Measurements from ENCODE around the gene ELFN2. TPM values are rescaled to one million over a fixed set of nuclear protein-coding genes. Genes with fewer than 3 reads are reported as not detected.

ELFN2 gene
- total and polyA plus RNA-seq, 4 donors, result 5.1 to 60.2 (median 34.6) TPM

DNA sequence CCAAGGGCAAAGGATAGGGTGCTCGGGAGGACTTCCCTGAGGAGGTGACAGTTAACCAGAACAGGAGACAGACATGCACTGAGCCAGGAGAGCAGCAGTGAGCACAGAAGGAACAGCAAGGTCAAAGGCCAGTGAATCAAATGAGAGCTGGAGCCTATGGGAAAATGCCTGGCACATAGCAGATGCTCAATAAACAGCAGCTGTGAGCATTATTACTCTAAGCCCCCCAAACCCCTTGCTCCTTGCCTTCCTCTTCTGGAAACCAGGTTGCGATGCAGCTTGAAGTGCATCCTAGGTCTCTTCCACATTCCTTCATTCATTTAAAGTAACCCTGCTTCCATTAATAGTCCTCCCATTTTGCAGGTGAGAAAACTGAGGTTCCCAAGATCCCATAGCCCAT, 13.0 kb downstream of the ELFN2 start:
- WGBS (ENCODE audit: insufficient coverage), result 100% methylated on average over 2 of the region's 2 CpGs
- H3K27me3 ChIP-seq (ENCODE audit: control insufficient read depth, insufficient read depth, low read length), result peaks cover under 1% of the 10 kb centered on the region
- H3K4me3 ChIP-seq (ENCODE audit: low read depth, low read length), result no peak overlapping the region
- H3K36me3 ChIP-seq (ENCODE audit: control insufficient read depth, insufficient read depth, low read length), result peaks cover 50% of the 10 kb centered on the region
- no peaks in the 10 kb centered on the region for H3K9me3 ChIP-seq (ENCODE audit: control insufficient read depth, insufficient read depth, low read length)
- no peak for DNase-seq (ENCODE audit: low read depth in 4 of 6, low spot score in 6 of 6)
- peaks cover 91% of the 10 kb centered on the region for H3K4me1 ChIP-seq (ENCODE audit: control insufficient read depth, insufficient read depth, low read length)
- H3K27ac ChIP-seq (ENCODE audit: low read depth, low read length), result peak overlapping the region; percentile 15

GRCh38 chr22:37413546-37413945, 13.7 kb downstream of the ELFN2 start:
- Histone ChIP-seq H3K36me3 (ENCODE audit: control insufficient read depth, insufficient read depth, low read length) (peaks cover 54% of the 10 kb centered on the region), H3K27ac (ENCODE audit: low read depth, low read length) (no peak overlapping the region), H3K4me1 (ENCODE audit: control insufficient read depth, insufficient read depth, low read length) (peaks cover 89% of the 10 kb centered on the region), H3K4me3 (ENCODE audit: low read depth, low read length) (no peak overlapping the region), H3K9me3 (ENCODE audit: control insufficient read depth, insufficient read depth, low read length) (no peaks in the 10 kb centered on the region), H3K27me3 (ENCODE audit: control insufficient read depth, insufficient read depth, low read length) (no peaks in the 10 kb centered on the region)
- 90% methylated on average over 4 of the region's 4 CpGs for WGBS (ENCODE audit: insufficient coverage)
- no peak for DNase-seq (ENCODE audit: low read depth in 4 of 6, low spot score in 6 of 6)

GRCh38 chr22:37412495-37413250, 14.6 kb downstream of the ELFN2 start:
- no peaks in the 10 kb centered on the region for H3K9me3 ChIP-seq (ENCODE audit: control insufficient read depth, insufficient read depth, low read length)
- H3K36me3 ChIP-seq (ENCODE audit: control insufficient read depth, insufficient read depth, low read length), result peaks cover 59% of the 10 kb centered on the region
- H3K27ac ChIP-seq (ENCODE audit: low read depth, low read length), result peak overlapping the region; percentile 44
- no peaks in the 10 kb centered on the region for H3K27me3 ChIP-seq (ENCODE audit: control insufficient read depth, insufficient read depth, low read length)
- WGBS (ENCODE audit: insufficient coverage), result 33% methylated on average over 14 of the region's 16 CpGs
- H3K4me1 ChIP-seq (ENCODE audit: control insufficient read depth, insufficient read depth, low read length), result peaks cover 88% of the 10 kb centered on the region
- H3K4me3 ChIP-seq (ENCODE audit: low read depth, low read length), result no peak overlapping the region
- DNase-seq (ENCODE audit: low read depth in 4 of 6, low spot score in 6 of 6), result peak in 4 of 6 donors; percentile 33 to 82 (median 70)

GRCh38 chr22:37411655-37412054, 15.6 kb downstream of the ELFN2 start:
- peaks cover 52% of the 10 kb centered on the region for H3K36me3 ChIP-seq (ENCODE audit: control insufficient read depth, insufficient read depth, low read length)
- no peak overlapping the region for H3K4me3 ChIP-seq (ENCODE audit: low read depth, low read length)
- 87% methylated on average over 3 of the region's 4 CpGs for WGBS (ENCODE audit: insufficient coverage)
- H3K9me3 ChIP-seq (ENCODE audit: control insufficient read depth, insufficient read depth, low read length), result no peaks in the 10 kb centered on the region
- H3K27ac ChIP-seq (ENCODE audit: low read depth, low read length), result peak overlapping the region; percentile 44
- no peaks in the 10 kb centered on the region for H3K27me3 ChIP-seq (ENCODE audit: control insufficient read depth, insufficient read depth, low read length)
- DNase-seq (ENCODE audit: low read depth in 4 of 6, low spot score in 6 of 6), result no peak
- peaks cover 87% of the 10 kb centered on the region for H3K4me1 ChIP-seq (ENCODE audit: control insufficient read depth, insufficient read depth, low read length)

GRCh38 chr22:37410174-37411055, 16.9 kb downstream of the ELFN2 start:
- Histone ChIP-seq H3K36me3 (ENCODE audit: control insufficient read depth, insufficient read depth, low read length) (peaks cover 44% of the 10 kb centered on the region), H3K4me3 (ENCODE audit: low read depth, low read length) (no peak overlapping the region), H3K9me3 (ENCODE audit: control insufficient read depth, insufficient read depth, low read length) (no peaks in the 10 kb centered on the region), H3K27me3 (ENCODE audit: control insufficient read depth, insufficient read depth, low read length) (no peaks in the 10 kb centered on the region), H3K4me1 (ENCODE audit: control insufficient read depth, insufficient read depth, low read length) (peaks cover 86% of the 10 kb centered on the region), H3K27ac (ENCODE audit: low read depth, low read length) (no peak overlapping the region)
- DNase-seq (ENCODE audit: low read depth in 4 of 6, low spot score in 6 of 6), result no peak
- 54% methylated on average over 27 of the region's 32 CpGs for WGBS (ENCODE audit: insufficient coverage)

DNA sequence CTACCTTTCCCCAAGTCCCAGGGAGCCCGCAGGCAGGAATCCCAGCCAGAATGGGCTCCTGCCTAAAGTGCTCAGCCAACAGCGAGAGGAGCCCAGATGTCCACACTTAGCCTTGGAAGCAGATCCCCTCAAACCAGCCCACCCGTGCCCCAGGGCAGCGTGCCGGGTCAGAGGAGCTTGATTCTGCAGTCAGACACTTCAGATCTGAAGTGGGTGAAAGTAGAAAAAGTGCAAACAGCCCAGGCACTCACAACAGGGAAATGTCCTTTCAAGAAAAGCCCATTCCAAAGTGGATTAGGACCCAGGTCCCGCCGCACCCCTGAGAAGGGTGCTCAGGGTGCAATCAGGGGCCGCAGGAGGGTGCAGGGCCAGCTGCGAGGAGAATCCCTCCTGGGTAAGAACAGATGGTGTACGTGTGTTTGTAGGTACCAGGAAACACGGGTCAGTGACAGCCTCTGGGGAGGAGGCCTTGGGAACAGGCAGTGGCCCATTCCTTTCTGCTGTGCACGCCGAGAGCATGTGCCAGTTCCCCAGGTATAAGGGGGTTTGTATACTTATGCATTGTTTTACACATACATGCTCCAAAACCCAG, 17.7 kb downstream of the ELFN2 start:
- Histone ChIP-seq H3K4me3 (ENCODE audit: low read depth, low read length) (no peak overlapping the region), H3K9me3 (ENCODE audit: control insufficient read depth, insufficient read depth, low read length) (no peaks in the 10 kb centered on the region), H3K36me3 (ENCODE audit: control insufficient read depth, insufficient read depth, low read length) (peaks cover 43% of the 10 kb centered on the region), H3K27ac (ENCODE audit: low read depth, low read length) (no peak overlapping the region), H3K27me3 (ENCODE audit: control insufficient read depth, insufficient read depth, low read length) (no peaks in the 10 kb centered on the region), H3K4me1 (ENCODE audit: control insufficient read depth, insufficient read depth, low read length) (peaks cover 82% of the 10 kb centered on the region)
- no peak for DNase-seq (ENCODE audit: low read depth in 4 of 6, low spot score in 6 of 6)
- 80% methylated on average over 5 of the region's 13 CpGs for WGBS (ENCODE audit: insufficient coverage)

GRCh38 chr22:37409031-37409430, 18.2 kb downstream of the ELFN2 start:
- H3K27me3 ChIP-seq (ENCODE audit: control insufficient read depth, insufficient read depth, low read length), result no peaks in the 10 kb centered on the region
- 89% methylated on average over 8 of the region's 8 CpGs for WGBS (ENCODE audit: insufficient coverage)
- no peak for DNase-seq (ENCODE audit: low read depth in 4 of 6, low spot score in 6 of 6)

GRCh38 chr22:37407856-37408255, 19.4 kb downstream of the ELFN2 start:
- Histone ChIP-seq H3K36me3 (ENCODE audit: control insufficient read depth, insufficient read depth, low read length) (peaks cover 55% of the 10 kb centered on the region), H3K4me3 (ENCODE audit: low read depth, low read length) (no peak overlapping the region), H3K4me1 (ENCODE audit: control insufficient read depth, insufficient read depth, low read length) (peaks cover 88% of the 10 kb centered on the region), H3K27ac (ENCODE audit: low read depth, low read length) (no peak overlapping the region), H3K9me3 (ENCODE audit: control insufficient read depth, insufficient read depth, low read length) (no peaks in the 10 kb centered on the region), H3K27me3 (ENCODE audit: control insufficient read depth, insufficient read depth, low read length) (no peaks in the 10 kb centered on the region)
- DNase-seq (ENCODE audit: low read depth in 4 of 6, low spot score in 6 of 6), result no peak
- 61% methylated on average over 3 of the region's 8 CpGs for WGBS (ENCODE audit: insufficient coverage)

More at GRCh38 chr22:37409031-37409430, 18.2 kb downstream of the ELFN2 start:
- Histone ChIP-seq H3K4me3 (ENCODE audit: low read depth, low read length) (no peak overlapping the region), H3K27ac (ENCODE audit: low read depth, low read length) (no peak overlapping the region), H3K9me3 (ENCODE audit: control insufficient read depth, insufficient read depth, low read length) (no peaks in the 10 kb centered on the region), H3K4me1 (ENCODE audit: control insufficient read depth, insufficient read depth, low read length) (peaks cover 87% of the 10 kb centered on the region), H3K36me3 (ENCODE audit: control insufficient read depth, insufficient read depth, low read length) (peaks cover 49% of the 10 kb centered on the region)

- Histone ChIP-seq H3K9me3 (ENCODE audit: control insufficient read depth, insufficient read depth, low read length) (no peaks in the 10 kb centered on the region), H3K4me1 (ENCODE audit: control insufficient read depth, insufficient read depth, low read length) (peaks cover 88% of the 10 kb centered on the region), H3K4me3 (ENCODE audit: low read depth, low read length) (no peak overlapping the region), H3K36me3 (ENCODE audit: control insufficient read depth, insufficient read depth, low read length) (peaks cover 56% of the 10 kb centered on the region), H3K27ac (ENCODE audit: low read depth, low read length) (no peak overlapping the region), H3K27me3 (ENCODE audit: control insufficient read depth, insufficient read depth, low read length) (no peaks in the 10 kb centered on the region)
- DNase-seq (ENCODE audit: low read depth in 4 of 6, low spot score in 6 of 6), result peak in 2 of 6 donors; percentile 75 to 80
- 52% methylated on average over 10 of the region's 17 CpGs for WGBS (ENCODE audit: insufficient coverage)
Observed at GRCh38 chr22:37406441-37407235, 20.6 kb downstream of the ELFN2 start.

All from spinal cord (tissue), 10 donors.